COLO668 (cell line): Measurements from ENCODE around the gene MTG2.

Experiments
- DNase-seq: peaks from one replicate; lab custom pipeline; 2025; ENCODE audit not compliant: unreplicated experiment; lab: John Stamatoyannopoulos, UW

The MTG2 gene

GRCh38 chr20:62246431-62246830 is 63.6 kb downstream of the MTG2 start:
- no peak for DNase-seq

- no peak for DNase-seq
Observed at GRCh38 chr20:62246872-62247652, 64.2 kb downstream of the MTG2 start.

- no peak for DNase-seq
Observed at GRCh38 chr20:62248890-62249560, 66.2 kb downstream of the MTG2 start.

- no peak for DNase-seq
Observed at GRCh38 chr20:62252342-62252966, 69.6 kb downstream of the MTG2 start.
